Lower leg skin (tissue), 3 donors: ENCODE data around the gene OMA1.

Experiments used
- CTCF ChIP-seq, 3 donors: fragments of 450-650 bp; IDR thresholded peaks; one replicate each; pipeline ENCODE4 v1.5.1; 2016; ENCODE audit warnings: antibody characterized with exemption in 3 of 3, mild to moderate bottlenecking in 3 of 3, moderate library complexity in 2 of 3
- POLR2A ChIP-seq, 2 donors: fragments of 450-650 bp; IDR thresholded peaks; one replicate each; pipeline ENCODE4 v1.6.1; 2016 to 2017; ENCODE audit warnings: antibody characterized with exemption in 2 of 2, mild to moderate bottlenecking in 1 of 2, moderate library complexity in 1 of 2

DNA sequence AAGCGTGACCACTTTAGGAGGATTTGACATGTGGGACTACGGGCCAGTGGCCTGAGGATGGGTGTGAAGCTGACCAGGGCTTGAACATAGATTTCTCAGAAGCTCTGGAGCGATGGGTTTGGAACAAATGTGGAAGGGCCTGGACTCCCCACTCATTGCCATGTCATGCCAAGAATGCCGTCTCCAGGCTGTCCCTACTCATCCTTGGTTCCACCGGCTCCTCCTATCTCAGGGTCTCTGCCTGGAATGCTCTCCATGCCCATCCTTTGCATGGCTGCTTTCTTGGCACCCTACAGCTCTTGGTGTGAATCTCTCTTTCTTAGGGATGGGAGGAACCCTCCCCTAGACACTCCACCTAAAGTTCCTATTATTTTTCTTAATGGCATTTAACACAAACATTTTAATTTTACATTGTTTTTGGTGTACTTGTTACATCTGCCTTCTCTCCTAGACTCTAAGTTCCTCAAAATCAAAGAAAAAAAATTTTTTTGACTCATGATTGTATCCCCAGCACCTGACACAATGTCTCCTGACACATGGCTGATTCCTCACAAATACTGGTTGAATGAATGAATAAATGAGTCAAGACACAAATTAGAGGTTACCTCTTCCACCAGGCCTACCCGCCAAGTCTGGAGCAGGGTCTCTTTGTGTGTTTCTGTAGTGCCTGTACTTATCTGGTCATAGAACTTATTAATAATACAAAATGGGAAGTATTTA, 114.5 kb downstream of the OMA1 start:
- TF ChIP-seq CTCF (IDR thresholded peaks at IDR 0.05) (no peak), POLR2A (IDR thresholded peaks at IDR 0.05) (no peak)
